H1 (cell line): ENCODE data around the gene CNGB1.

Source experiments
- ATF2 ChIP-seq: IDR thresholded peaks from 2 replicates; pipeline ENCODE4 v1.6.1; 2012; ENCODE audit warnings: low read length, inconsistent platforms
- CBX5 ChIP-seq: fragments of 300-800, 300-1000 bp; sonication (generic); IDR thresholded peaks from 2 replicates; pipeline ENCODE4 v1.7.1; 2016; ENCODE audit warnings: antibody characterized with exemption, low read length, low read depth
- CREB1 ChIP-seq: IDR thresholded peaks from 2 replicates; pipeline ENCODE4 v1.6.1; 2012; ENCODE audit warnings: inconsistent platforms
- CTCF ChIP-seq, 3 experiments: IDR thresholded peaks; 1 replicate in 2 of 3; 2 replicates in 1 of 3; pipeline versions ENCODE4 v1.5.1 to v1.6.1; 2011; ENCODE audit warnings: low read length in 3 of 3, mild to moderate bottlenecking in 3 of 3, inconsistent platforms in 2 of 3, low read depth in 1 of 3, moderate library complexity in 1 of 3; ENCODE audit not compliant: insufficient read depth in 1 of 3; ENCODE audit errors: control extremely low read depth in 1 of 3
- HDAC6 ChIP-seq: IDR thresholded peaks from one replicate; pipeline ENCODE4 v1.7.1; 2012; ENCODE audit warnings: low read depth, mild to moderate bottlenecking, inconsistent platforms, low read length, moderate library complexity
- KDM1A ChIP-seq: fragments of 200-600, 300-600 bp; sonication (generic); IDR thresholded peaks from 2 replicates; pipeline ENCODE4 v1.7.1; 2016; ENCODE audit warnings: mild to moderate bottlenecking, low read length, borderline replicate concordance
- KDM5A ChIP-seq: fragments of 200-600 bp; IDR thresholded peaks from 2 replicates; pipeline ENCODE4 v1.7.1; 2012; ENCODE audit warnings: mild to moderate bottlenecking, low read length, inconsistent platforms, mixed read lengths
- NRF1 ChIP-seq: IDR thresholded peaks from 2 replicates; pipeline ENCODE4 v1.6.1; 2011; ENCODE audit warnings: mild to moderate bottlenecking, low read depth, low read length, improper control_type of control experiment
- POLR2A ChIP-seq, 2 experiments: IDR thresholded peaks; 1 replicate in 1 of 2; 2 replicates in 1 of 2; pipeline ENCODE4 v1.6.1; 2011; ENCODE audit warnings: low read depth in 2 of 2, low read length in 2 of 2, mild to moderate bottlenecking in 2 of 2; ENCODE audit errors: control extremely low read depth in 1 of 2
- RFX5 ChIP-seq: IDR thresholded peaks from 2 replicates; pipeline ENCODE4 v1.6.1; 2011; ENCODE audit warnings: low read depth, low read length, improper control_type of control experiment, borderline replicate concordance
- SRF ChIP-seq: IDR thresholded peaks from 2 replicates; pipeline ENCODE4 v1.6.1; 2011; ENCODE audit warnings: mild to moderate bottlenecking, low read depth, low read length, moderate library complexity
- TAF1 ChIP-seq: IDR thresholded peaks from 2 replicates; pipeline ENCODE4 v1.6.1; 2011; ENCODE audit warnings: mild to moderate bottlenecking, low read depth, low read length
- YY1 ChIP-seq: IDR thresholded peaks from 2 replicates; pipeline ENCODE4 v1.6.1; 2011; ENCODE audit warnings: low read depth, mild to moderate bottlenecking, low read length

DNA sequence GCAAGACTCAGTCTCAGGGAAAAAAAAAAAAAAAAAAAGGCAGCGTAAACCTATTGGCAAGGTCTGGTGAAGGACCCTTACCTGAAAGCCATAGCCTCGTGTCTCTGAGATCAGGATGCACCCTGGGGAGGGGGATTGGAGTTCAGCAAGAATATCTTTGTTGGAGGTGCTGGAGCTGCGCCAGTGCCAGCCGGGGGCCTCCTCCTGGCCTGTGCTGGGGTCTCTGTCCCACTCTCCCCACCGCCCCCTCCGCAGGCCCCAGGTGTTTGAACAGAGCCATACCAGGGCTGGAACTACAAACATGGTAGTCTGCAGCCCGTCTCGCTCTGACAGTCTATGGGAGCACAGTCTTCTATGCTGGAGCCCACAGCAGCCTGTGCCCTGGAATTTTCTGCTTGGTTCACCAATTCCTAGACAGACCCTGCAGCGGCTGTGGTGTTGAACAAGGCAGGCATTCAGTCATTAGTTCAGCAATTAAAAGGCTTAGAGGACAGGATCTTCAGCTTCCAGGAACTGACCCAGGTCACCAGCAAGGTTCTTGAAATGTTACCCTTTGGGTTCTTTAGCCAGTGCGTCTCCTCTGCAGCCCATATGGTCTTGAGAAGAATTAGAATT lies 126.4 kb downstream of the CNGB1 start:
- TF ChIP-seq CTCF (IDR thresholded peaks at IDR 0.05; ENCODE audit: control extremely low read depth in 1 of 3, insufficient read depth in 1 of 3, low read depth in 1 of 3, low read length in 3 of 3) (no peak), SRF (no peak), CBX5 (no peak), CREB1 (no peak), NRF1 (no peak), POLR2A (IDR thresholded peaks at IDR 0.05; ENCODE audit: control extremely low read depth in 1 of 2, low read depth in 2 of 2, low read length in 2 of 2) (no peak), KDM5A (no peak), YY1 (no peak), HDAC6 (no peak), RFX5 (no peak), ATF2 (no peak), TAF1 (no peak), KDM1A (no peak)
